NOMO-1 treated with DMSO at 0.1 percent for 48 hours (cell line): ENCODE data around the gene HSD11B1.

Experiments used
- DNase-seq: peaks from one replicate; lab custom pipeline; 2025; ENCODE audit not compliant: unreplicated experiment; lab: John Stamatoyannopoulos, UW

The HSD11B1 gene

GRCh38 chr1:209723756-209724693 lies 19.4 kb downstream of the HSD11B1 start:
- DNase-seq, result no peak

GRCh38 chr1:209727286-209727685 lies 22.6 kb downstream of the HSD11B1 start:
- DNase-seq, result no peak

GRCh38 chr1:209727785-209728184 lies 23.1 kb downstream of the HSD11B1 start:
- DNase-seq, result no peak

- DNase-seq, result no peak
Measured at GRCh38 chr1:209728466-209728865, 23.8 kb downstream of the HSD11B1 start.

GRCh38 chr1:209729436-209729835 lies 24.8 kb downstream of the HSD11B1 start:
- no peak for DNase-seq

GRCh38 chr1:209732725-209733124 lies 28.1 kb downstream of the HSD11B1 start:
- no peak for DNase-seq

GRCh38 chr1:209733409-209734192 lies 29.0 kb downstream of the HSD11B1 start:
- DNase-seq, result peak; percentile 94

- DNase-seq, result no peak
Measured at GRCh38 chr1:209736490-209737117, 32.0 kb downstream of the HSD11B1 start.

- DNase-seq, result no peak
Measured at GRCh38 chr1:209737118-209737505, 32.5 kb downstream of the HSD11B1 start.

- DNase-seq, result no peak
Measured at GRCh38 chr1:209738270-209738669, 33.6 kb downstream of the HSD11B1 start.

- DNase-seq, result no peak
Measured at GRCh38 chr1:209741193-209741592, 36.5 kb downstream of the HSD11B1 start.

- no peak for DNase-seq
Measured at GRCh38 chr1:209741889-209742288, 37.2 kb downstream of the HSD11B1 start.

- DNase-seq, result no peak
Measured at GRCh38 chr1:209742409-209743144, 37.9 kb downstream of the HSD11B1 start.

GRCh38 chr1:209743145-209743482 lies 38.5 kb downstream of the HSD11B1 start:
- no peak for DNase-seq

- DNase-seq, result no peak
Measured at GRCh38 chr1:209746451-209747165, 42.0 kb downstream of the HSD11B1 start.

GRCh38 chr1:209747580-209748262 lies 43.1 kb downstream of the HSD11B1 start:
- DNase-seq, result peak; percentile 99

GRCh38 chr1:209748620-209749019 lies 44.0 kb downstream of the HSD11B1 start:
- no peak for DNase-seq

GRCh38 chr1:209749205-209749604 lies 44.6 kb downstream of the HSD11B1 start:
- DNase-seq, result no peak

GRCh38 chr1:209749670-209750323 lies 45.2 kb downstream of the HSD11B1 start:
- peak; percentile 17 for DNase-seq
